ENCODE data around the gene ERCC6.

ERCC6 gene

GRCh38 chr10:49508654-49509053, 30.3 kb downstream of the ERCC6 start:
- DNase-seq: no peak

GRCh38 chr10:49508249-49508648, 30.7 kb downstream of the ERCC6 start:
- DNase-seq: no peak

- DNase-seq: no peak
Observed at GRCh38 chr10:49505589-49505988, 33.3 kb downstream of the ERCC6 start.

GRCh38 chr10:49505076-49505475, 33.8 kb downstream of the ERCC6 start:
- DNase-seq: no peak

GRCh38 chr10:49504528-49504927, 34.4 kb downstream of the ERCC6 start:
- no peak for DNase-seq

GRCh38 chr10:49502358-49502757, 36.6 kb downstream of the ERCC6 start:
- no peak for DNase-seq

- DNase-seq: no peak
Observed at GRCh38 chr10:49500412-49500811, 38.5 kb downstream of the ERCC6 start.

GRCh38 chr10:49499305-49499851, 39.5 kb downstream of the ERCC6 start:
- no peak for DNase-seq

- DNase-seq: no peak
Observed at GRCh38 chr10:49498425-49498824, 40.5 kb downstream of the ERCC6 start.

- DNase-seq: no peak
Observed at GRCh38 chr10:49497358-49497757, 41.6 kb downstream of the ERCC6 start.

- no peak for DNase-seq
Observed at GRCh38 chr10:49488056-49488717, 50.7 kb downstream of the ERCC6 start.

- no peak for DNase-seq
Observed at GRCh38 chr10:49486738-49487137, 52.2 kb downstream of the ERCC6 start.

GRCh38 chr10:49486009-49486408, 52.9 kb downstream of the ERCC6 start:
- DNase-seq: no peak

- DNase-seq: no peak
Observed at GRCh38 chr10:49484486-49485235, 54.3 kb downstream of the ERCC6 start.

GRCh38 chr10:49478819-49479218, 60.1 kb downstream of the ERCC6 start:
- DNase-seq: no peak

GRCh38 chr10:49474901-49475300, 64.0 kb downstream of the ERCC6 start:
- no peak for DNase-seq

GRCh38 chr10:49471532-49471931, 67.4 kb downstream of the ERCC6 start:
- DNase-seq: no peak

- DNase-seq: no peak
Observed at GRCh38 chr10:49465736-49466135, 73.2 kb downstream of the ERCC6 start.
